Adrenal gland (tissue), 5 donors: ENCODE data around the gene CAPN5.

Source experiments
- CTCF ChIP-seq, 6 experiments: fragments of 450-650 bp in 4 of 6; fragments of 200-600 bp in 2 of 6; sonication (generic) in 1 of 6; IDR thresholded peaks; 1 replicate in 5 of 6; 2 replicates in 1 of 6; pipeline versions ENCODE4 v1.5.1 to v1.8.0; 2016 to 2021; ENCODE audit warnings: antibody characterized with exemption in 6 of 6, mild to moderate bottlenecking in 2 of 6, moderate library complexity in 1 of 6
- POLR2A ChIP-seq, 2 donors: fragments of 450-650 bp; IDR thresholded peaks; one replicate each; pipeline ENCODE4 v1.6.1; 2017; ENCODE audit warnings: antibody characterized with exemption in 2 of 2, mild to moderate bottlenecking in 2 of 2, moderate library complexity in 1 of 2
- donor health status: DM: no; HTN: no; CAD: no.

GRCh38 chr11:77112641-77113381, 46.0 kb downstream of the CAPN5 start:
- no peak for TF ChIP-seq POLR2A (IDR thresholded peaks at IDR 0.05)
- no peak for TF ChIP-seq CTCF (IDR thresholded peaks at IDR 0.05)
